ENCODE data around the gene EDIL3.

Gene EDIL3, protein sequence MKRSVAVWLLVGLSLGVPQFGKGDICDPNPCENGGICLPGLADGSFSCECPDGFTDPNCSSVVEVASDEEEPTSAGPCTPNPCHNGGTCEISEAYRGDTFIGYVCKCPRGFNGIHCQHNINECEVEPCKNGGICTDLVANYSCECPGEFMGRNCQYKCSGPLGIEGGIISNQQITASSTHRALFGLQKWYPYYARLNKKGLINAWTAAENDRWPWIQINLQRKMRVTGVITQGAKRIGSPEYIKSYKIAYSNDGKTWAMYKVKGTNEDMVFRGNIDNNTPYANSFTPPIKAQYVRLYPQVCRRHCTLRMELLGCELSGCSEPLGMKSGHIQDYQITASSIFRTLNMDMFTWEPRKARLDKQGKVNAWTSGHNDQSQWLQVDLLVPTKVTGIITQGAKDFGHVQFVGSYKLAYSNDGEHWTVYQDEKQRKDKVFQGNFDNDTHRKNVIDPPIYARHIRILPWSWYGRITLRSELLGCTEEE

DNA sequence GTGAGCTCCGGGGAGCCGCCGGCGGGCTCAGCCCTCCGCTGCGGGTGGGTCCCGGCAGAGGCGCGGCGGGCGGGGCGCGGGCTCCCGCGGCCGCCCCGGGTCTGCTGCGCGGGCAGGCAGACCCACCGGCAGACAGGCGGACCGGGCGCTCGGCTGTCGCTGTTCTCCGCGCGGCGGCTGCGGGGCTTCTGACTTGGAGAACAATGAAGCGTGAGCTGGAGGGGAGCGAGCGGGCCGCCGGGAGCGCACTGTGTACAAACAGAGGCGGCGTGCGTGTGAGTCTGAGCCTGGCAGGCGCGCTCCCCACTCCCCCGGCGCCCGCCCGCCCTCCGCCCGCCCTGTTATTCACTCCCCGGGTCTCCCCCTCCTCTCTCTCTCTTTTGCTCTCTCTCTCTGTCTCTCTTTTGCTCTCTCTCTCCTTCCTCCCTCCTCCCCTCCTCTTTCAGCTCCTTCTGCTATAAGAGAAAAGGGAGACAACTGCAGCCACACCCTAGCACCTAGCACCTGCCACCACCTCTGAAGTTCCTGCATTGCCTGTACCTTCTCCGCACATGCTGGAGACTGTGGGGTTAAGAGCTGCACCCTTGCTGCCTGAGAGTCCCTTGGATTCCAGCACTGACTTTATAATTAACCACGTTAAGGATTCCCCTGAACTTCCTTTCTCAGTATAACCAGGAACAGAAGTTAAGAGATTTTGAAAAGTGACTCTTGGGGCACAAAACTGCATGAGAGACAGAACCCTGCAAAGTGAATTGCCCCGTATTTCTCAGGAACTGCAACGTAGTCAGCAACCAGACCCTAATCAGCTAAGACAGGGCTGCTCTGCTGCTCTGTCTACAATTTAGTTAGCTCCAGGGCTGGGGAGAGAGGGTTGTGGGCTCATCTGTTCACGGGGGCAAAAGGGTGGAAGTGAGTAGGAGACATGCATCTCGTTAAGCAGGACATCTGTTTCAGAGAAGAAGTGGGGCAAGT is at the start of gene EDIL3:
Gene EDIL3, minus strand, starts transcription at position 277 of the 972 bp plus-strand sequence. CDS start 506 bp downstream, outside the sequence.
- no peak for DNase-seq (ENCODE audit: low read depth in 2 of 2)

DNA sequence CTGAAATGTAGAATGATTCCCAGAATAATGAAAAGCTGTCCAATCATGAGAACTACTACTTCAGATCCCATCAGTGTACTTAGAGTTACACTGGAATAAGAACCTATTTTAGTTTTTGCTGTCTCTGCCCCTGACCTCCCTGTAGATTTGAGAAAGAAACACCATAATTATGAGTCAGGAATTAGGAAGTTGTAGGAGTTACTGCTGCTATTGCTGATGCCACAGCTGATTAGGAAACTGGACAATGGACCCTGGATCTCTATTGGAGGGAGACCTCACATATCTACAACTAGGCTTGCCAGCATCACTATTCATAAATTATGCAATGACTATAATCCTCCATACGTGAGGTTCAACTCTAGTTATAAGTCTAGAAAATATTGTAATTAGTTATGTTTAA is 48.8 kb upstream of the EDIL3 start:
- no peak for DNase-seq (ENCODE audit: low read depth in 2 of 2)

DNA sequence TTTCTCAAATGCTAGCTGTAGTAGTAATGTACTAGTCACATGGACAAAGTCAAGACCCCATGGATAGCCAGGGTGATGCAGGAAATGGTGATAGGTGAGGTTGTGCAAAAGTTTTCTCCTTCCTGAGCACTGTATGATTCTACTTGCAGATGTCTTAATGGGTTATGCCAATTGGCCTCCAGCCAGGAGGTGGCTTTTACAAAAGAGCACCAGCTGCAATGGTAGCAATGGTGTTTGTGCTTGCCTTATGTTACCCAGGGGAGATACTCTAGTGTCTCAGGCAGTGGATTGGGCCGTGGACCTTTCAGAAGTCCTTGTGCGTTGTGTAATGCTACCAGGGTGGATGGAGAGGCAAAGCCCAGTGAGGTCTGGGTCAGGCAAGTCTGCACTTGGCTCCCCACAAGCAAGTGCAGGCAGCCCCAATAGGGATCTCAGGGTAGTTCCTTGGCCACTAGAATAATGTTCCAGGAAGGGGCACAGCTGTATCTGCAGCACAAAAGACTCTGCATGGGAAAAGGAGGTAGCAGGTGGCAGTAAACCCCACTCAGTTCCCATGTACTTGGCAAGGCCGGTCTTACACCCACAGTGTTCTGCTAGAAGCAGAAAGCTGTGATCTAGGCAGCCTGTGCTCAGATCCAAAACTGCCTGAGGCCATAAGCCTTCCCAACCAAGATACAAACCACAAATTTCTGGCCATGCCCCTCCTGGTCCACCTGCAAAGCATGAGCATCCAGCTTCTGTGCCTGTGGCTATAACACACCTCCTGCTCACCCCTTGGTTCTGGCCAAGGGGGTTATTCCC is 46.4 kb upstream of the EDIL3 start:
- no peak for DNase-seq (ENCODE audit: low read depth in 2 of 2)

DNA sequence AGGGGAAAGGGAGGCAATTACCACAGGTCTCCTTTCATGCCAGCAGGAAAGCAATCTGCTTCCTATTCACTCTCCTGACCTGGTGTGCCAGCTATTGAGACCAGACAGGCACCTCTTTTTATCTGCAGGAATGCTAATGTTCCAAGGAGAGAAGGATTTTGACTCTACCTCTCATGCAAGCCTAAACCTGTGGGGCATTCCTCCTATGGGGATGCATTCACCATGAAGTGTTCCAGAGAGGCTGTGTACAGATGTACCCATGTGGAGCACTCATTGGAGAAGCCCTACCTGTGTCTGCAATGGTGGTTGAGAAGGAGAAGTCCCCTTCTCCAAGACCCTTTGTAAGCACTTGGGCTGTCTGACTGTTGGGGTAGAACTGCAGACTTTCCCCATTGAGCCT is 45.4 kb upstream of the EDIL3 start:
- DNase-seq (ENCODE audit: low read depth in 2 of 2), result no peak

DNA sequence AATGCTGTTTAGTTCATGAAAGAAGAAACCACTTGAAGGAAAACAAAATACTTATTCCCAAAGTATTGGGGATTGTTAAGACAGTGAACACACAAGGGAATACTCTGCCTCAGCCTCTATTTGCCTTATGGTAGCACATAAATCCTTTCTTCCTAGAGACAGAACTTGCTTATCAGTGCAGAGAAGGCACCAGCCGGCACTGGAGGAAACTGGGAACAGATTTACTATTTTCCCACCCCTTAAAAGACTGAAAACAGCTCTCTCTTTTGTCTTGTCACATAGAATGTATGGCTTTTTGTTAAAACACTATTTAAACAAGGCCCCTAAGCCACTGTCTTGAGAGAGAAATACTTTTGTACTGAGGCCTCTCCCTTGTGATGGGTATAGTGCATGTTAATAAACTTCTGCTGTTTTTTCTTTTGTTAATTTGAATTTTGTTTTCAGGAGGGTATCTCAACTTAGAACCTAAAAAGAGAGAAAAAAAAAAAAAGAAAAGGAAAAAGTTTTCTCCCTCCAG is 40.7 kb upstream of the EDIL3 start:
- DNase-seq (ENCODE audit: low read depth in 2 of 2), result no peak

DNA sequence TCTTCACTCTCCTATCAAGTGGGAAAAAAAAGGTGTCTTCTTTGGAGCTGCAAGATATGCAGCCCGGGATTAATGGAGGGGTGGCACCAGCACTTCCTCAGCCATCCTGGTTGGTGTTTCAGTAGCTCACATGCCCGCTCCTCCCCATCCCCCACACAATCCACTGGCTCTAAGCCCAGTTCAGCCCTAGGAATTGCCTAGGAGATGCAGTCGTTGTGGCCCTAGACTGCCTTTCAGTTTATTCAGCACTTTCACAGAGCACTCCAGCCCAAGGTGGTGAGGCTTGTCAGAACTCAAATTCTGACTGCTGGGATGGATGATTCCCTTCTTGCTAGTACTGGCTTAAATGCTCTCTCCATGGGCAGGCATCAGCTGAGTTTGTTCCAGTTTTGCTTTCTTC is 35.1 kb upstream of the EDIL3 start:
- DNase-seq (ENCODE audit: low read depth in 2 of 2), result no peak

DNA sequence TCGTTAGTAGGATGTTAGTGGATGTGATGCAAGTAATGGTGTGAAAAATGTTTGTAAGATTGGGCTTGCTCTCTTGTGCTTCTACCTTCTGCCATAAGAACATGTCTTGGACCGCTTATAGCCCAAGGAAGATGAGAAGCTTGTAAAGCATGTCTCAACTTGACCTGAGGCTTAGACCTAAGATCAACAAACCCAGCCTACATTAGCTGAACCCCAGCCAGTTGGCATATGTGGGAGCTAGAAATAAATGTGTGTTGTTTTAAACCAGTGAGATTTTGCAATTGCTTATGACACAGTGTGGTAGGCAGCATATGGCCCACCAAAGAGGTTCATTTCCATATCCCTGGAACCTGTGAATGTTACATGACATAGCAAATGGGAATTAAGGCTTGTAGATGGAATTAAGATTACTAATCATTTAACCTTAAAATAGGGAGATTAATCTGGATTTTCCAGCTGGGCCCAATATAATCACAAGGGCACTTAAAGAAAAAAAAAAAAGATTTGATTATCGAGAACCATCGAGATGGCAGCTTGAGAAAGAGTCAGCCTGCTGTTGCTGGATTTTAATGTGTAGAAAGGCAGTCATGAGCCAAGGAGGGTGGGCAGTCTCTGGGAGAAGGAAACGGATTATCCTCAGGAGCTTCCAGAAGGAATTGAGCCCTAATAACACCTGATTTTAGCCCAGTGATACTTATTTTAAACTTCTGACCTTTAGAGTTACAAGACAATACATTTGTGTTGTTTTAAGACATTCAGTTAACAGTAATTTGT is 27.3 kb upstream of the EDIL3 start:
- DNase-seq (ENCODE audit: low read depth in 2 of 2), result no peak

DNA sequence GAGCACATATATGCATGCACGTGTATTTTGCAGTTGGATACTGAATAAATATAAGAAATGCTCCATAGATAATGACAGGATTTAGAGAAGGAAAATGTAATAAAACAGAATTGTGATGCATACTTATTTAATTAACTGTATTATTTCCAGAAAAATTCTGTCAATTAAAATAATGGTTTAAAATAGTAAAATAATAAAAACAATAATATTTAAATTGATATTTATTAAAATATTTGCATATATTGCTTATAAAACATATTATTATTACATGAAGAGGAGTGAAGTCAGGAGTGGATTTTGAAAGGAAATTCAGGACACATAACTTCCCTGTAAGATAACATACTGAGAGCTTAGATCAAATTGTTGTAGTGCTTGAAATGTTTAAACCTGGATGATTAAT is 21.4 kb upstream of the EDIL3 start:
- DNase-seq (ENCODE audit: low read depth in 2 of 2), result no peak

DNA sequence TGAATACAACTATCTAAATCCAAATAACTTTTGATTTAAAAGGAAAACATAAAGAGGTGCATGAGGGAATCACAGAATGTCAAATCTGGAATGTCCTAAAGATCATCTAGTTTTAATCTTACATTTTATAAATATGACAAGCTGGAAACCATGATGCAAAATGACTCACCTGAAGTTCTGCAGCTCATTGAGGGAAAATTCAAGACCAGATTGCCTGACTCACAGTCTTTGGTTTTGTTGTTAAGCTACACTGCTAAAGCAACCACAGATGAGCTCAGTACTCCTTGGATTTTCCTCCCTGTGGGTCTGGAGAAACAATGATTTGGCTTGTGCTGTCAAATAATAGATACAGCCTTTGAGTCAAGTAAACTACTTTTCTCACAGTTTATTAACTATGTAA is 19.1 kb upstream of the EDIL3 start:
- DNase-seq (ENCODE audit: low read depth in 2 of 2), result no peak

DNA sequence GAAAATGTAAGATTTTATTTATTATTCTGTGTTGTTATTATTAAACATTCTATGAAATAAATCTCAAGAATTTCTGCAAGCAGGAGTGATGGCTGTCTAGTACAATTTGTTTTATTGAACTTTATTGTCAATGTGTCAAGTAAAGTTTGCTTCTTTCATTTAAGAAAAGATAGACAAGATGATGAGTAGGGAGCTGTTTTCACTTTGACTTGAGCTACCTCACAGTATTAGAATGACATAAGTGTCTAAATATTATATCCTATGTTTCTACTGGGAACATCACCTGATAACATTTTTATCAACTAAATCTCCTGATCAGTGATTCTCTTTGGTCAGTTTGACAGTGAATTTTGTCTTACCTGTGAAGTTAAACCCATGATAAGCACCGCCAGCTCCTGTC is 12.7 kb upstream of the EDIL3 start:
- no peak for DNase-seq (ENCODE audit: low read depth in 2 of 2)

DNA sequence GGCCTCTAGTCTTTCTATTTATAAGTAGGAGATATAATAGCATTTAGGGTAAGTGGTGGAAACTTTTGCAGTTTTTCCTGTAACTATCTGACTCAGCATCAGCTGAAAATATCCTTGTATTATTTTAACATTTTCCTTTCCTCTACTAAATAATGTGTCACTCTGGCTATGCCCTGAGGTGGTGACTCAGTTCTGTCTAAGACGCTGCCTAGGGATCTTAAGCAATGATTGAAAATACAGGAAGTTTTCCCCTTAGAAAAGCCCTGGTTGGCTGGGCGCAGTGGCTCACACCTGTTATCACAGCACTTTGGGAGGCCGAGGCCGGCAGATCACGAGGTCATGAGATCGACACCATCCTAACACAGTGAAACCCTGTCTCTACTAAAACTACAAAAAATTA is 9.3 kb upstream of the EDIL3 start:
- no peak for DNase-seq (ENCODE audit: low read depth in 2 of 2)

DNA sequence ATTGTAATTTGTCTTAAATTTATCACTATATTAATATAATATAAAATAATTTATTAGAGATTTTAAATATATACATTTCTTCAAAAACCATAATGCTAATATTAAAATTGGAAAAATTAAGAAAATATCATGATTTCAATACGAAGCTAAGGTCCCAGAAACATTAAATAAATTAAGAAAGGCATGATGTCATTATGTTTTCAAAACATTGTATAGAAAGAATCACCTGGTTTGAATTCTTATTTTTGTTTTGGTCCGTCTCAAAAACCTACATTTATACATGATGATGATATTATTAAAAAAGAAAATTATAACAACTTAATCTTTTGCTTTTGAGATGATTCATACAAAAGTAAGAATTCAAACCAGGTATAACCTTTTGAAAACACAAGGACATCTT is 8.2 kb upstream of the EDIL3 start:
- no peak for DNase-seq (ENCODE audit: low read depth in 2 of 2)

DNA sequence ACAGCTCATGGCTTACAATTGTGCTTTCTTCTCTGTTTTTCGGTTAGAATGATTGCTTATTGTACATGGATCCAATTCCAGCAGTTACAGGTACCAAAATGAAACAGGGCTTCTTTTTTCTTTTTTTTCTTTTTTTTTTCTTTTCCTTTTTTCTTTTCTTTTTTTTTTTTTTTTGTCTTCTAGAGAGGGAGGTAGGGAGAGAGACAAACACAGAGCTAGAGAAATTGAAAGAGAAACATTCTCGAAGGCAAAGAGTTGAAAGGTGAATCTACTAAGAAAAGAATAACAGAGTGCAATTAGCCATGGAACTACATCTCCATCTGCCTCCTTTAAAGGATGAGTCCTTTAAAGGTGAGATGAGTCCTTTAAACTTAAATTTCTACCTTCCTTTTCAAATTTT is 1.0 kb upstream of the EDIL3 start:
- no peak for DNase-seq (ENCODE audit: low read depth in 2 of 2)

DNA sequence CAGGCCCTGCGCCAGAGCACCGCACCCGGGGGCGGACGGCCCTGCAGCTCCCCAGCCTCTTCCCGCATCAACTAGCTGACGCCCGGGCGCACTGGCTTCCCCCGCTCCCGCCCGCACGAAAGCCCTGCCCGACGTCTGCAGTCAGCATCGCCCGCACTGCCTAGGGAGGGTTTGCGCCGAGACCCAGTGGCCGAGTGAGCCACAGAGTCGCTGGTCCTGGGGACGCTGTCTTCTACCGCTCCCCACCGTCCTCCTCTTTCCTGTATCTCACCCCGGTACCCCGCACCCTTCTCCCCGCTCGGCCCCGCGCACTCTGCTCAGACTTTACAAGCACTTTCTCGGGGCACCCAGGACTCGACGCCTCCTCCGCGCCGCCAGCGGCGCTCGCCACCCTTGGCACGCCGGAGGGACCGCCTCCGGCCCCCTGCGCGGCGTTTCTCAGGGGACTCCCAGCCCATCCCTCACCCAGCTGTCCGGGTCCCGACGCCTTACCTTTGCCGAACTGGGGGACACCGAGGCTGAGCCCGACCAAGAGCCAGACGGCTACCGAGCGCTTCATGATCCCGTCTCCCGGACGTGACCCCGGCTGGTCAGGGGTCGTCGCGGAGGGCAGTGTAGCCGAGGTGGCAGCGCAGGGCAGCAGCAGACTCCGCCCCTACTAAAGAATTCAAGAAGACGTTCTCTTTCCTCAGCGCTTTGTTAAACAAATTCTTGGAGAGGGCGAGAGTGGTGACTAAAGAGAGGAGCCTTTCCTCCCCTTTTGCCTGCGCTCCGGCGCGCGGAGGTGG is 670 bp downstream of the EDIL3 start:
- no peak for DNase-seq (ENCODE audit: low read depth in 2 of 2)

DNA sequence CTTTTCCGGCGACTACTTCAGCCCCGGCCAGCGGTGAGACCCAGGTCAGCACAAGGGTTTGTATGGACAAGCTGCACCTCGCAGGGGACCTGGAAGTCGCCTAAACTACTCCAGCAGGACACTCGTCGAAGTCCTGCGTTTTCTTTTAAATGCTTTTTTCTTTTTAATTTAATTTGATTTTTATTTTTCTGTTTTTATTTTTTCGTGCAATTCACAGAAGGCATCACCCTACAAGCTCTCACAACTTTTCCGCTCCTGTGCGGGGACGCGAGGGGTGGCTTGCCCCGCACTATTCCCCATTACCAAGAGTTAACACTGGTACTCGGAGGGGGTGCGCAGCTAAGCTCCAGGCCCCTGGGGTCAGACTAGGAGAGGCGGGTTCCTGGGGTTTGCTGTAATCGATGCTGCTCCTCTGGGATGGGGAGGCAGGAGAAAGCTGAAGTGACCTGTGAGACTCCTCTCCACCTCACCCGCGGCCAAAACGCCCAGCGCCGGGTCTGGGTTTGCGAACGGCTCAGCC is 1.3 kb downstream of the EDIL3 start:
- DNase-seq (ENCODE audit: low read depth in 2 of 2), result no peak

DNA sequence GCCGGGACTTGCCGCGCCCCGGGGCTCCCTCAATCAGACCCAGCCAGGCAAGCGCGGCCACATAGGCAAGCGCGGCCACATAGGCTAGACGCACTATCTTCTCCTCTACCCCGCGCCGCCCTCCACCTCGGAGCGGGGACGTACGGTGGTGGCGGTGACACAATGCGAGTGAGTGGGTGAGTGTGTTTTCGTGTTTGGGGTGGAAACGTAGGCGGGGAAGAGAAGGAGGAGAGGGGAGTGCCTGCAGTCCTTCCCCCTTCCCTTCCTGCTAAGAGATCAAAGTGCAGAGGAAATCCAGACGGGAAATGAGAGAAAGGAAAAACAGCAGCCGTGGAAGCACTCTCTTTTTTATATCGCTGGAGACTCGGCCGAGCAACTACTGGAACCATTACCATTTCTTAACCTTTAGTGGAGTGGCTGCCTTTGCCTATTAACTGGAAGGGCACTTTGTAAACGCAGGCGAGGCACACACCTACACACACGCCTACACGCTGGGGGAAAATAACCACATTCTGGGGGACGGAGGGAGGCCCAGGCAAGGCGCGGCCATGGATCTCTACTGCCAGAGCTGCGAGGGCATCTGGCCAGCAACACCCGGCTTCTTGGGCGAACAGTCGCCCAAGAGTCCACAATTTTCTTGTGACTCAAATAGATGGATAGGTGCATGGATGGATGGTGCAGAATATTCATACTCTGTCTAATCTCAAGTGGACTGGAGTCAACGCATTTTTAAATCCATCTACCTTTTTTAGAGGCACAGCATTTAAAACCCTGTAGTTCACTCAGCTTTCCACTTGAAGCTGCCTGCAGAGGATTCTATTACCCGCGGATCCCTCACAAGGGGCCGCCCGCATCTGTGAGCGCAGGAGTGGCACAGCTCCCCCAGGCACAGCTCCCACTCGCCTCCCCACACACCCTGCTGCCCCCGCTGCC is 2.1 kb downstream of the EDIL3 start:
- no peak for DNase-seq (ENCODE audit: low read depth in 2 of 2)

DNA sequence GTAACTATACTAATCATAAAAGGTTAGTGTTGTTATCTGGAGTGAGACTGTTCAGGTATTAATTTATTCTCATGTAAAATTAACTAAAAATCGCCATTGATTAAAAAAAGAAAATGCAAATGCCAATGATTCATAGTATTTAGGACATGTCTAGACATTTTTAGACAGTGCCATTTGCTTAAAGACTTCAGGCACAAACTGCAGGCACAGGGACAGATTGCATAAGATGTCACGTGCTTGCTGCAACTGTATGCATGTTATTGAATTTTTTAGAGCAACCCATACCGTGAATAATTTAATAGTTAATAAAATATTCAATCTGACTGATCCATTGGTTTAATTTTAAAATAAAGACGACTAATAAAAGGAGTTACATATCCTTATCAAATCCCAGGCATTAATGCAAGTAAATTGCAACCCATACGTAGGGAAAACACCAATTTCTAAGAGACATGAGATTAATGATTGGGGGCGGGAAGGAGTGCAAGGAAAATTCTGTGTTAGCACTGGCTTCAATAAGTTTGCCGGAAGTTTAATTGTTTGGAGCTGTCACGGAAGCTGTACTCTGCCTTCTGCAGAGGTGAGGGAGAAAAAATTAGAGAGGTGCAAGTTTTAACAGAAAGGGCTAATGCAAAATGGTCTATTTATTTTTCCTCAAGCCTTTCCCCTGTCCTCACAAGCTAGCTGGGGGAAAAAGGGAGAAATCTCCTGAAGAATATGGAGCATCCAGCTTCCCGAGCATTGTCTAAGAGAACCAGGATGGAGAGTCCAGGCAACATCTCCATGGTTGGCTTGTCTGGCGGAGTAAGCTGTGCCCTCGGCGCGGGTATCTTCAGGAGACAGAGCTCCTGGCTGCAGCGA is 2.9 kb downstream of the EDIL3 start:
- DNase-seq (ENCODE audit: low read depth in 2 of 2), result no peak

DNA sequence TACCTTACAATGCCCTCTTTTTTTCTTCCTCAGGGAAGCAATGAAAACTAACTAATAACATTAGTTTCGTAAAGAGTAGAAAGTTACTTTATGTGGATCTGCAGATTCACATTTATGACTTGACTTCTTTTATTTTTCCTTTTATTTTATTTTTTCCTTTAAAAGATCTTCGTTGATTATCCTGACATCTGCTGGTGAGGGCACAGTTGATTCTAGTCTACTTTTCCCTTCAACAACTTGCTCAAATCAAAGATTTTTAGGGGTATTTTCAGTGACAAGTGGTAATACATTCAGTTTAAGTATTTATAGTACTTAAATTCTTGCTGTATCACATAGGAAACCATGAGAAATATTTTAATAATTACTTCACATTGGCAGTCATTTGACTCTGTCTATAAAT is 4.9 kb downstream of the EDIL3 start:
- DNase-seq (ENCODE audit: low read depth in 2 of 2), result no peak

Measured in stimulated activated CD8-positive, alpha-beta memory T cell treated with anti-CD3 and anti-CD28 coated beads, Interleukin-7, amount 100 ng/mL, for 1 hour (primary cell).